HG03108 (cell line): ENCODE measurements around the gene PTPN13.
"Not testable (repeated sequence)": the region's sequence is repeated elsewhere in the genome, so short reads cannot be mapped to it uniquely, and the experiment has no call there.

Source experiments
- ATAC-seq: cut with Tn5 transposase; IDR thresholded peaks from one replicate; pipeline ENCODE4 v1.9.1; 2021; ENCODE audit warnings: moderate library complexity; ENCODE audit not compliant: unreplicated experiment

PTPN13 gene

GRCh38 chr4:86688026-86688425, 93.9 kb downstream of the PTPN13 start:
- no peak for ATAC-seq

GRCh38 chr4:86704601-86705000, 110.5 kb downstream of the PTPN13 start:
- ATAC-seq = no peak

- ATAC-seq = no peak
Measured at GRCh38 chr4:86706923-86707597, 112.9 kb downstream of the PTPN13 start.

- ATAC-seq = no peak
Measured at GRCh38 chr4:86717651-86718050, 123.5 kb downstream of the PTPN13 start.

- no peak for ATAC-seq
Measured at GRCh38 chr4:86718152-86718551, 124.0 kb downstream of the PTPN13 start.

- ATAC-seq = not testable (repeated sequence)
Measured at GRCh38 chr4:86719149-86719548, 125.0 kb downstream of the PTPN13 start.

GRCh38 chr4:86720508-86721068, 126.5 kb downstream of the PTPN13 start:
- ATAC-seq = no peak

- ATAC-seq = no peak
Measured at GRCh38 chr4:86721412-86721811, 127.3 kb downstream of the PTPN13 start.

- no peak for ATAC-seq
Measured at GRCh38 chr4:86730310-86730709, 136.2 kb downstream of the PTPN13 start.

GRCh38 chr4:86737244-86737643, 143.1 kb downstream of the PTPN13 start:
- ATAC-seq = no peak

- ATAC-seq = no peak
Measured at GRCh38 chr4:86741846-86742245, 147.7 kb downstream of the PTPN13 start.

- no peak for ATAC-seq
Measured at GRCh38 chr4:86744570-86744969, 150.5 kb downstream of the PTPN13 start.

GRCh38 chr4:86749121-86749520, 155.0 kb downstream of the PTPN13 start:
- no peak for ATAC-seq

- ATAC-seq = no peak
Measured at GRCh38 chr4:86755388-86755787, 161.3 kb downstream of the PTPN13 start.

GRCh38 chr4:86757468-86757867, 163.4 kb downstream of the PTPN13 start:
- no peak for ATAC-seq

- no peak for ATAC-seq
Measured at GRCh38 chr4:86759298-86759697, 165.2 kb downstream of the PTPN13 start.

- ATAC-seq = no peak
Measured at GRCh38 chr4:86762649-86763048, 168.5 kb downstream of the PTPN13 start.

- ATAC-seq = no peak
Measured at GRCh38 chr4:86769794-86770193, 175.7 kb downstream of the PTPN13 start.

GRCh38 chr4:86771141-86771540, 177.0 kb downstream of the PTPN13 start:
- no peak for ATAC-seq

GRCh38 chr4:86775061-86775460, 180.9 kb downstream of the PTPN13 start:
- no peak for ATAC-seq

- ATAC-seq = no peak
Measured at GRCh38 chr4:86778175-86778574, 184.1 kb downstream of the PTPN13 start.

GRCh38 chr4:86788826-86789225, 194.7 kb downstream of the PTPN13 start:
- no peak for ATAC-seq

- no peak for ATAC-seq
Measured at GRCh38 chr4:86791126-86791525, 197.0 kb downstream of the PTPN13 start.
